Prostate gland (tissue), 2 donors: ENCODE measurements around the gene ADIPOR2.

Source experiments
- POLR2AphosphoS5 ChIP-seq: sonication (generic); formaldehyde crosslinking; IDR thresholded peaks from one replicate; pipeline ENCODE4 v1.6.1; 2017; ENCODE audit warnings: antibody characterized with exemption
- TF ChIP-seq, protein P1 (sequence below), 4 experiments: fragments of 200-600 bp in 2 of 4; fragments of 450-650 bp in 2 of 4; sonication (generic) in 2 of 4; IDR thresholded peaks; 1 replicate in 3 of 4; 2 replicates in 1 of 4; pipeline ENCODE4 v1.5.1; 2016 to 2019; ENCODE audit warnings: antibody characterized with exemption in 4 of 4, mild to moderate bottlenecking in 2 of 4, moderate library complexity in 2 of 4

DNA sequence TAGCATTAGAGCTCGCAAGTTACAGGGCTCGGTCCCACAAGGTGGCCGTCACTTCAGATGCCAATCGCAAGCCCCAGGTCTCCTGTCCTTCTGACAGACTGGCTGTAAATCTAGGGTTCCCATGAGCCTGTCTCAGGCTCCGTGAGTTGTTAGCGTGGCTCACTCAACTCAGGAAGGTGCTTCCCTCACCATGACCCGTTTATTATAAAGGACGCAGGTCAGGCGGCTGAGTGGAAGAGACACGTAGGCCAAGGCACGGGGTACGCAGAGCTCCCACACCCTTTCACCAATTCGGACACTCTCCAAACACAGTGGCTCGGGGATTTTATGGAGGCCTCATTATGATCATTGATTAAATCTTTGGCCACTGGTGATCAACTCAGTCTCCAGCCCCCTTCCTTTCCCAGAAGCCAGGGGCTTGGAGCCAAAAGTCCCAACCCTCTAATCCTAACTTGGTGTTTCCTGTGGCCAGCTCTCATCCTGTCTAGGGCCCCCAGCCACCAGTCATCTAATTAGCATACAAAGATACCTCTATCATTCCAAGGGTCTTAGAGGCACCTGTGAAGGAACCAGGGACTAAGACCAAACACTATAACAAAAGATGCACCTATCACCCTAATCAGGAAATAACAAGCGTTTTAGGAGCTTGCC, 103.7 kb downstream of the ADIPOR2 start:
- TF ChIP-seq, protein P1, sequence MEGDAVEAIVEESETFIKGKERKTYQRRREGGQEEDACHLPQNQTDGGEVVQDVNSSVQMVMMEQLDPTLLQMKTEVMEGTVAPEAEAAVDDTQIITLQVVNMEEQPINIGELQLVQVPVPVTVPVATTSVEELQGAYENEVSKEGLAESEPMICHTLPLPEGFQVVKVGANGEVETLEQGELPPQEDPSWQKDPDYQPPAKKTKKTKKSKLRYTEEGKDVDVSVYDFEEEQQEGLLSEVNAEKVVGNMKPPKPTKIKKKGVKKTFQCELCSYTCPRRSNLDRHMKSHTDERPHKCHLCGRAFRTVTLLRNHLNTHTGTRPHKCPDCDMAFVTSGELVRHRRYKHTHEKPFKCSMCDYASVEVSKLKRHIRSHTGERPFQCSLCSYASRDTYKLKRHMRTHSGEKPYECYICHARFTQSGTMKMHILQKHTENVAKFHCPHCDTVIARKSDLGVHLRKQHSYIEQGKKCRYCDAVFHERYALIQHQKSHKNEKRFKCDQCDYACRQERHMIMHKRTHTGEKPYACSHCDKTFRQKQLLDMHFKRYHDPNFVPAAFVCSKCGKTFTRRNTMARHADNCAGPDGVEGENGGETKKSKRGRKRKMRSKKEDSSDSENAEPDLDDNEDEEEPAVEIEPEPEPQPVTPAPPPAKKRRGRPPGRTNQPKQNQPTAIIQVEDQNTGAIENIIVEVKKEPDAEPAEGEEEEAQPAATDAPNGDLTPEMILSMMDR (IDR thresholded peaks at IDR 0.05), result no peak
- TF ChIP-seq POLR2AphosphoS5, result no peak
